ENCODE data around the gene AKAP13.
A peak's percentile ranks its signal among the peaks of the same experiment; 100 is the strongest.
"Not testable (repeated sequence)": the region's sequence is repeated elsewhere in the genome, so short reads cannot be mapped to it uniquely, and the experiment has no call there.

AKAP13 gene, protein sequence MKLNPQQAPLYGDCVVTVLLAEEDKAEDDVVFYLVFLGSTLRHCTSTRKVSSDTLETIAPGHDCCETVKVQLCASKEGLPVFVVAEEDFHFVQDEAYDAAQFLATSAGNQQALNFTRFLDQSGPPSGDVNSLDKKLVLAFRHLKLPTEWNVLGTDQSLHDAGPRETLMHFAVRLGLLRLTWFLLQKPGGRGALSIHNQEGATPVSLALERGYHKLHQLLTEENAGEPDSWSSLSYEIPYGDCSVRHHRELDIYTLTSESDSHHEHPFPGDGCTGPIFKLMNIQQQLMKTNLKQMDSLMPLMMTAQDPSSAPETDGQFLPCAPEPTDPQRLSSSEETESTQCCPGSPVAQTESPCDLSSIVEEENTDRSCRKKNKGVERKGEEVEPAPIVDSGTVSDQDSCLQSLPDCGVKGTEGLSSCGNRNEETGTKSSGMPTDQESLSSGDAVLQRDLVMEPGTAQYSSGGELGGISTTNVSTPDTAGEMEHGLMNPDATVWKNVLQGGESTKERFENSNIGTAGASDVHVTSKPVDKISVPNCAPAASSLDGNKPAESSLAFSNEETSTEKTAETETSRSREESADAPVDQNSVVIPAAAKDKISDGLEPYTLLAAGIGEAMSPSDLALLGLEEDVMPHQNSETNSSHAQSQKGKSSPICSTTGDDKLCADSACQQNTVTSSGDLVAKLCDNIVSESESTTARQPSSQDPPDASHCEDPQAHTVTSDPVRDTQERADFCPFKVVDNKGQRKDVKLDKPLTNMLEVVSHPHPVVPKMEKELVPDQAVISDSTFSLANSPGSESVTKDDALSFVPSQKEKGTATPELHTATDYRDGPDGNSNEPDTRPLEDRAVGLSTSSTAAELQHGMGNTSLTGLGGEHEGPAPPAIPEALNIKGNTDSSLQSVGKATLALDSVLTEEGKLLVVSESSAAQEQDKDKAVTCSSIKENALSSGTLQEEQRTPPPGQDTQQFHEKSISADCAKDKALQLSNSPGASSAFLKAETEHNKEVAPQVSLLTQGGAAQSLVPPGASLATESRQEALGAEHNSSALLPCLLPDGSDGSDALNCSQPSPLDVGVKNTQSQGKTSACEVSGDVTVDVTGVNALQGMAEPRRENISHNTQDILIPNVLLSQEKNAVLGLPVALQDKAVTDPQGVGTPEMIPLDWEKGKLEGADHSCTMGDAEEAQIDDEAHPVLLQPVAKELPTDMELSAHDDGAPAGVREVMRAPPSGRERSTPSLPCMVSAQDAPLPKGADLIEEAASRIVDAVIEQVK (N-terminal part only)

DNA sequence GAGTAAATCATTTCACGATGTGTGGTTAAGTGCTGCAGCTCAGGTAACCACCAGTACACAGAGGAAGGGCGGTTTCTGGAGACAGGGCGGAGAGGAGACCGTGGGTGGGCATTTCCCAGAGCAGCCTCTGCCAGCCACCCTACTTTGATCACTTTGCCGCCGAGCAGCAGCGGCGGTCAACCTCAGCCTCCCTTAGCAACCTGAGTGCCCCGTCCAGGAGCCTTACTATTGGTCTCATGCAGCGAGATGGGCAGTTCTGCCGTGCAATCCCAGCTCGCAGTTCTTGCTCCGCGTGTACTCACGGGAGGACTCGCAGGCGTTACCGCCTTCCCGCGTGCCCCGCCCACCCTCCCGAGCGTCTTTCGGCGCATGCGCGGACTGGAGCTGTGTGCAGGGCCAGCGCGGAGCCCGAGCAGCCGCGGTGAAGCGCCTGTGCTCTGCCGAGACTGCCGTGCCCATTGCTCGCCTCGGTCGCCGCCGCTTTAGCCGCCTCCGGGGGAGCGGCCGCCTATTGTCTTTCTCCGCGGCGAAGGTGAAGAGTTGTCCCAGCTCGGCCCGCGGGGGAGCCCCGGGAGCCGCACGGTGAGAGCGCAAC is at the start of gene AKAP13:
AKAP13 (plus strand) TSS at position 387 of the 595 bp plus-strand sequence. CDS start 105,118 bp downstream, outside the sequence.
- peak; percentile 90 for DNase-seq (ENCODE audit: low read depth)

GRCh38 chr15:85330901-85331588 is 49.4 kb upstream of the AKAP13 start:
- DNase-seq (ENCODE audit: low read depth) = peak; percentile 64

GRCh38 chr15:85331655-85332285 is 48.6 kb upstream of the AKAP13 start:
- no peak for DNase-seq (ENCODE audit: low read depth)

GRCh38 chr15:85333132-85333831 is 47.1 kb upstream of the AKAP13 start:
- DNase-seq (ENCODE audit: low read depth) = no peak

GRCh38 chr15:85334241-85334640 is 46.2 kb upstream of the AKAP13 start:
- DNase-seq (ENCODE audit: low read depth) = no peak

DNA sequence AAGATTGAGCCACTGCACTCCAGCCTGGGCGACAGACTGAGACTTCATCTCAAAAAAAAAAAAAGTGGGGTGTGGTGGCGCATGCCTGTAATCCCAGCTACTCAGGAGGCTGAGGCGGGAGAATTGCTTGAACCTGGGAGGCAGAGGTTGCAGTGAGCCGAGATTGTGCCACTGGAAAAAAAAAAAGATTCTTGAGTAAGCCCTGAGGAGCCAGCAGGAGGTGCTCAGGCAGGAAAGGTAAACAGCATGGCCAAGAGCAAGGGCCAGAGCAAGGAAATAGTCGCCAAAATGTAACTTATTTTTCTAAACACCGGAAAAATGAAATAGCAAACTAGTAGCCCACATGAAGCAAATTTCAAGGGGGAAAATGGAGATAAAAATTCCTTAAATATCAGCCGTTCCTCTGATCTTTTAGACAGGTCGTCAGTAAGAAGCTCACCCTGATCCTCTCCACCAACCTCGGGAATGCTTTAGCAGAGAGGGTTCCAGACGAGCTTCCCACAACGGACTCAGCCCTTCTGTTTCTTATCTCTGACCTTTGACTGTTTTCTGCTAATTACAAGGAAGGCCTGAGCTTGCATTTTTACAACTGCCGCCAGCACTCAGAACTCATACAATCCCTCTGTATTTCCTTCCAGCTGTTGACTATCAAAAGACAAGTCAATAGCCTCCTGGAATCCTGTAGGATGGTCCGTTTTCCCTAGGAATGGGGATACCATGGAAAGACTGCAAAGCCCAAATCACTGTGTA is 45.0 kb upstream of the AKAP13 start:
- no peak for DNase-seq (ENCODE audit: low read depth)

DNA sequence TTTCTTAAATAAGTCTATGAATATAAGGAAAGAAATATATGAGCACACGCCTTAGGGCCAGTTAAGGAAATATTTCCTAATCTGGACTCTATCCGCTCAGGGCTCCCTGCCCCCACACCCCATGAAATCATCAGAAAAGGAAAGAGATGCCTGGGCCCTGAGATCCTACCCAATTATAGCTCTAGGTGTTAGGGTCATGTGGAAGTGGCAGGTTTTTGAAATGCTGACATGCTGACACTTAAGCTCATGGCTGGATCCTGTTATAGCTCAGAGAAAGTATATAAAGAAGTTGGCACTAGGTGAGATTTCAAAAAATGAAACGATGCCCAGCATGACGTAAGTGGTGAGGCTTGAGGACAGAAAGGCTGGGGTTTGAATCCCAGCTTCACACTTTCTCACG is 43.5 kb upstream of the AKAP13 start:
- DNase-seq (ENCODE audit: low read depth) = no peak

DNA sequence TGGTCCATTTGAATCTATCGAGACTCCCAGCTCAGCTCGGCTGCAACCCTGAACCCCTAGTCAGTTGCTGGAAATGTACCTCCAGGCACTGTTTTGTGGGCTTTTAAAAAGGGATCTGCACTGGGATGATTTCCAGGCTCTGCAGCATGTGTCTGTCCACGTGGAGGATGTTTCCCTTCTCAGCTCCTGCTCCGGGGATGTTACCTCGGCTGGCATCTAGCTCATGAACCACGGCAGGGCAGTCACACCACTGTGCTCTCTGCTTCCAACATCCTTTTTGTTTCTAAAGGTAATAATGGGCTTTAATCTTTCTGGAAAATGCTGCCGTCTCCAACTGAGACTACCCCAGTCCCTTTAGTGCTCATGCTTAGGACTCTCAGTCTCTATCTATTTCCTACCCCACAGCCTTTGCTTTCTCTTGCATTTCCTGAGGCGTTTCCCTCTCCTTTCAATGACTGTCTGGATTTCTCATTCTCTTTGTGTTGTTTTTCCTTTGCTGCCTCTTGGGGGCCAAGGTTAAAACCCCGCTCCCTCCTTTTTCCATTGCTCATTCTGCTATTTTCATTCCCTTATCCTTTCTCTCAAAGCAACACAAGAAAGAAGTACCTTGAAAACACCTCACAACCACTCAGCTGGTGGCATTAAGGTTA is 42.9 kb upstream of the AKAP13 start:
- no peak for DNase-seq (ENCODE audit: low read depth)

DNA sequence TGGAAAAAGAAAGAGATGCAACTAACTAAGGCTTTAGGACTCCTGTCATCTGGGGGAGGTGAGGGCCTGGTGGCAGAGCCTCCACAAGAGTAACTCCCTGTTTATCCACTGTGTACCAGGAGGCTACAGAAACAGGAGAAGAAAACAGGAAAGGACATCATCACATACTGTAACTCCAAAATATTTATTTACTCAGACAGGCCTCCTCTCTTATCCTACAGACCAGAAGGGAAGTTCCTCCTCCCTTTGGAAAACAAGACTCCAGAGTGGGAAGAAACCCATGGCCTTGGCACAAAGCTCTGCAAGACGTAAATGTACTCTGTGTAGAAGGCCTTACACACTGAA is 40.1 kb upstream of the AKAP13 start:
- no peak for DNase-seq (ENCODE audit: low read depth)

DNA sequence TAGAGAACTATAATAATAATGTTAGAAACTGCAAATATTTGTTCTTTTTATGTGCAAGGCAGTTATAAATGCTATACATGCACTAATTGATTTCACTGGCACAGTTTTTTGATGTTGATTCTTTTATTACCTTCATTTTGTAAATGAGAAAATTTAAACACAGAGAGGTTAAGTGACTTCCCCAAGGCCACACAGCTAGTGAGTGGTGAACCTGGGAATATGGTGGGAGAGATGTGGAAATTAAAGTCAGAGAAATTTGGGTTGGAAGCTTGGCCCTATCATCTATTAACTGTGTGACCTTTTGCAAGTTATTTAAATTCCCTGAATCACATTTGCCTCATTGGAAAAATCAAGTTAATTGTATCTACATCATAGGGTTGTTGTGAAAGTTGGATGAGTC is 39.6 kb upstream of the AKAP13 start:
- no peak for DNase-seq (ENCODE audit: low read depth)

- not testable (repeated sequence) for DNase-seq (ENCODE audit: low read depth)
Measured at GRCh38 chr15:85342163-85342562, 38.2 kb upstream of the AKAP13 start.

DNA sequence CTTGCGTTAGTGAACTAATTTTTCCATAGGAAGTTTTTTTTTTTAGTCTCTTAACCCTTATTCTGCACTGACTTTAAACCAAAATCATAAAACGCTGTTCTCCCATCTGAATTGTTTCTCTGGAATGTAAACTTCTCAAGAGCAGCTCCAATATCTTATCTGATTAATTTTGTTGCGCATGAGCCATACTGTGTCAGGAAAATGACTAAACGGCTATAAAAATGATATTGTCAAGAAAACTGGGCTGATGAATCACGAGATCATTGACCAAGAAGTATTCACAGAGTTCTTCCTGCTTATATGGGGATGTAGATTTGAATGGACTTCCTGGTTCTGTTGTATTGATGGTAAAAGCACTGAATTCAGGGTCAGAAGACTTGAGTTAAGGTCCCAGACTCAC is 37.0 kb upstream of the AKAP13 start:
- DNase-seq (ENCODE audit: low read depth) = not testable (repeated sequence)

- not testable (repeated sequence) for DNase-seq (ENCODE audit: low read depth)
Measured at GRCh38 chr15:85344241-85344640, 36.2 kb upstream of the AKAP13 start.

DNA sequence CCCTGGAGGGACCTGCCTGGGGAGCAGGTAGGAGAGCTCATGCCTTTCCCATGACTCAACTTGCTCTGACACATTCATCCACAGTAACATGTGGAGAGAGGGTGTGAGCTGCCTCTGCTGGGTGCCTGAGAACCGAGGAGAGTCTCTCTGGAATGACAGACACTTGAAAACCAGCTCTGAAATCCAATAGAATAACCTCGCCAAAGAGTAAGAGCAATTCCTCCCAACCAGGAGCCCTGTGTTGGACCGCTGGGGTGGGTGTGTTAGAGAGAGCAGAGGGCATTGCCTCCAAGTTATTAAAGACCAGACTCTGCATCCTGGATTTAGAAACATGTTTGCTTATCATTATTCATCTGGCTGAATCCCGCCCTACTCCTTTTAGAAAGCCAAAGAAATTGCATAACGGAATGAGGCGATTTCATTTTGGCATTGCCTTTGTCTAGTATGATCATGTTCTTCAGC is 35.7 kb upstream of the AKAP13 start:
- not testable (repeated sequence) for DNase-seq (ENCODE audit: low read depth)

DNA sequence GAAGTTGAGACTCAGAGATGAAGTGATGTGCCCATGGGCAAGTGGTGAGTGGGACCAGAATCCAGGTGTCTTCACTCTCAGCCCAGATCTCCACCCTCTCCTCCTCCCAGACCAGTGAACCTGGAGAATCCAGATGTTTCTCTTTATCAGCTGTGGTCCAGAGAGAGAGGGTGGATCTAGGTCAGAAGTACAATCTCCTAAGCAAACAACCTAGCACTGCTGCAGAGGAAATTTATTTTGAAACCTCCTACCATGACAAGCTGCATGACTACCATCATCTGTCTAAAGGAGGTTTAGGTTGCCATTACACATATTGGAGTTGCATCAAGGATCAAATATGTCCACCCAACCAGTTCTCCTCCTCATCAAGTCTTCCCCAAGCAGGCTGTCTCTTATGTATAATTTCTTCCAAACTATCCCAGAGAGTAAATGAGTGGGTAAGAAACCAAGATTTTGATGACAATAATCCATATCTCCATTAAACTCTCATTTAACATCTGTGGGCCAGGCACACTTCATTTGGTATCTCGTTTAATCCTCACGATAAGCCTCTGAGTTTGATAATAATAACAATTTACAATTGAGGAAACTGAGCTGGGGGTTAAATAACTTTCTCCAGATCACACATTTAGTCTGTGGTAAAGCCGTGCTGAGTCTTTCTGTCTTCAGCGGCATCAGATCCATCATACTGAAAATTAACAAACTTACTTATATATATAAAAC is 35.0 kb upstream of the AKAP13 start:
- not testable (repeated sequence) for DNase-seq (ENCODE audit: low read depth)

- not testable (repeated sequence) for DNase-seq (ENCODE audit: low read depth)
Measured at GRCh38 chr15:85346462-85347084, 33.8 kb upstream of the AKAP13 start.

DNA sequence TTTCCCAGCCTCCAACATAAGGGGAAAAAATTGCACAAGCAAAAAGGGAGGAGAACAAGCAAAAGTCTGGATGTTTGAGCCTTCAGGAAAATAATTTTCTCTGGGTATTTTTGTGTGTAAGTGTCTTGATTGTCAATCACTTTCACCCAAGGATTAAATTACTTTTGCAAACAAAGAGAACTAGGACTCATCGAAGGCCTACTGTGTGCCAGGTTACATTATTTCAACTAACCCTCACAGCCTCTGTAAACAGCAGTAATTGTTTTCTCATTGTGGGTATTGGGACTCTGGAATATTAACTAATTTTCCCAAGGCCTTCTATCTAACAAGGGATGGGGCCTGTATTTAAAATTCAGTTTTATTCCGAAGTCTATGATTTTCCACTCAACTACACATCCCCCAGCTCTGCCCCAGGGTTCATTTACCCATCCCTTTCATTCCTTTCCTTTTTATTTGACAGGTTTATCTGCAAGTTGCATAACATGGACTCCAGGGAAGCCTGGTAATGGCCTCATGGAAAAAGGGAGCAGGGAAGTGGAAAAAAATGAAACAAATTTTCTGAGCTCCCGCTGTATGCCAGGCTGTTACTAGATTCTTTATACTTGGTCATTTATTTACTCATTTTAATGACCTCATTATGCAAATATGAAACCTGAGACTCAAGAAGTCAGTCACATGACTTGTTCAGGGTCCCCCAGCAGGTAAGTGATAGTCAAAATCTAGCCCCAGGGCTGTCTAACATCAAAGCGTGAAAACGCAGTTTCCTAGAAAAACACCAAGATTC is 32.9 kb upstream of the AKAP13 start:
- DNase-seq (ENCODE audit: low read depth) = not testable (repeated sequence)
